Breast epithelium (tissue), 3 donors: ENCODE results near the gene ANAPC7.

Experiments
- CTCF ChIP-seq, 3 donors: fragments of 450-650 bp; IDR thresholded peaks; one replicate each; pipeline ENCODE4 v1.5.1; 2016 to 2017; ENCODE audit warnings: antibody characterized with exemption in 3 of 3, mild to moderate bottlenecking in 3 of 3, moderate library complexity in 3 of 3
- POLR2A ChIP-seq: fragments of 450-650 bp; IDR thresholded peaks from one replicate; pipeline ENCODE4 v1.6.1; 2016; ENCODE audit warnings: antibody characterized with exemption, mild to moderate bottlenecking, moderate library complexity
- POLR2AphosphoS5 ChIP-seq, 3 donors: sonication (generic); formaldehyde crosslinking; IDR thresholded peaks; one replicate each; pipeline ENCODE4 v1.6.1; 2017; ENCODE audit warnings: antibody characterized with exemption in 3 of 3

DNA sequence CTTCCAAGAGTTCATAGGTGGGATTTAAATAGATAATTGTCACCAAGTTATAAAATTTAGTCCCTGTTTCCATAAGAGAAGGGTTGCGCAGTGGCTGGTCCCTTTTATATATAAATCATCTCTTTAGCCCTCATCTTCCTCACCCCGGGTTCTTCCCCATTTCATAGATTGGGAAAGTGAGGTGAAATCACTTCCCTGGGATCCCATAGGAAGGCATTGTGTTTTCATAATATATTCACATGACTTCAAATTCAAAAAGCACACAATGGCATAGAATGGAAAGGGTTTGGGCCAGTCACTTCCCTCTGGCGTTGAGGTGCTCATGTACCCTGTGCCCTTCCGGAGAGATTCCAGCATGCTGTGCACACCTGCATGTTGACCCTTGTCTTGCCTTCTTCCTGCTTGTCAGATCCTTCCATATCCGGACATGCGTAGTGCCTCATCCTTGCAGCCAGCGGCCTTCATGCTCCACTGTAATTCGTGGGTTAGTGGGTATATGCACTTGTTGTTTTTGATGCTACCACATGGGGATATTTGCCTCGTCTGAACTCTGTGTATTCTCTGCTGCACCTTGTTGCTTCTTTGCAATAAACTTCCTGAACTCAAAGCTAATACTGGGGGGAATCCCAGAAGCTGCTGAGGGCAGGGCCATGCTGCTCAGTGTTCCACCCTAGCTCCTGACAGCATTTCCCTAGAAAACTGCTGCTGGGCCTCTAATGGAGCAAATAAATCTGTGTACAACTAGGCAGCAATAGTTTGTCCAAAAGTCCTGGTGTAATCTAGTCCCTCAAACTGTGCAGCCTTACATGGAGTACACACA lies 59.6 kb downstream of the ANAPC7 start:
- TF ChIP-seq CTCF (IDR thresholded peaks at IDR 0.05), result no peak
- no peak for TF ChIP-seq POLR2AphosphoS5 (IDR thresholded peaks at IDR 0.05)
- no peak for TF ChIP-seq POLR2A
